AG09319 (cell line): Measurements from ENCODE around the gene WT1.

Source experiments
- DNase-seq: peaks from one replicate; pipeline ENCODE4 v3.0.0-alpha.2; 2010; ENCODE audit warnings: low read depth; ENCODE audit errors: extremely low read depth
- CTCF ChIP-seq: IDR thresholded peaks from 2 replicates; pipeline ENCODE4 v1.5.1; 2011; ENCODE audit warnings: low read depth, mild to moderate bottlenecking, inconsistent platforms, low read length, moderate library complexity

WT1 gene

GRCh38 chr11:32466279-32466915 lies 31.1 kb upstream of the WT1 start:
- DNase-seq: no peak
- no peak for TF ChIP-seq CTCF

- no peak for DNase-seq
Observed at GRCh38 chr11:32464078-32464477, 28.7 kb upstream of the WT1 start.

GRCh38 chr11:32462011-32462690 lies 26.8 kb upstream of the WT1 start:
- DNase-seq: no peak
- TF ChIP-seq CTCF: no peak

More at GRCh38 chr11:32464078-32464477, 28.7 kb upstream of the WT1 start:
- TF ChIP-seq CTCF: no peak

- TF ChIP-seq CTCF: no peak
Observed at GRCh38 chr11:32456864-32457263, 21.5 kb upstream of the WT1 start.

GRCh38 chr11:32454993-32455392 lies 19.7 kb upstream of the WT1 start:
- TF ChIP-seq CTCF: no peak
- DNase-seq: no peak

More at GRCh38 chr11:32456864-32457263, 21.5 kb upstream of the WT1 start:
- DNase-seq: no peak

GRCh38 chr11:32451808-32452207 lies 16.5 kb upstream of the WT1 start:
- no peak for DNase-seq
- no peak for TF ChIP-seq CTCF

GRCh38 chr11:32450372-32450771 lies 15.0 kb upstream of the WT1 start:
- DNase-seq: no peak
- TF ChIP-seq CTCF: no peak
